ENCODE data around the gene PAM16. TPM values are rescaled to one million over a fixed set of nuclear protein-coding genes. Genes with fewer than 3 reads are reported as not detected.

Gene PAM16
- total and polyA plus RNA-seq, 9 of the 15 experiments (the other 6 are each of a cell fraction or from before 2014, with no cell fraction given) = 38.7 to 273 (median 79.3) TPM

DNA sequence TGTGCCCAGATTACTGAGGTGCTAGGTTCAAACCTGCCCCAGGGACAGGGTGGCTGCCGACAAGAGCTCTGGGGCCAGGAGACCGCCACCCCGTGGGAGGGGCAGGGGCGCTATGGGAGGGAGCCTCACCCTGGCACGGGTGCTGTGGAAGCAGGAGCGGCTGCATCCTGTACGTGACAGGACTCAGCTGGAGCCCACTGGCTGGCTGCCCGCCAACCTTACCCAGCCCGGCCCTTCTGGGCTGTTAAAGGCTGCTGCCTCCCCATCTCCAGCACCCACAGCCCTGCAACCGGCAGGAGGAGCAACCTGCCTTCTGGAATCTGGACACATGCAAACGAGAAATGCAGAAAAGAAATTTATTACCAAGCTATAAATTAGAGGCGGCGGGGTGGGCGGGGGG, 11.2 kb downstream of the PAM16 start (continued):
- TF ChIP-seq, protein P1, sequence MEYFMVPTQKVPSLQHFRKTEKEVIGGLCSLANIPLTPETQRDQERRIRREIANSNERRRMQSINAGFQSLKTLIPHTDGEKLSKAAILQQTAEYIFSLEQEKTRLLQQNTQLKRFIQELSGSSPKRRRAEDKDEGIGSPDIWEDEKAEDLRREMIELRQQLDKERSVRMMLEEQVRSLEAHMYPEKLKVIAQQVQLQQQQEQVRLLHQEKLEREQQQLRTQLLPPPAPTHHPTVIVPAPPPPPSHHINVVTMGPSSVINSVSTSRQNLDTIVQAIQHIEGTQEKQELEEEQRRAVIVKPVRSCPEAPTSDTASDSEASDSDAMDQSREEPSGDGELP (CRISPR knock-in tag; IDR thresholded peaks at IDR 0.05; ENCODE audit: borderline replicate concordance) = no peak
- TF ChIP-seq, protein P2, sequence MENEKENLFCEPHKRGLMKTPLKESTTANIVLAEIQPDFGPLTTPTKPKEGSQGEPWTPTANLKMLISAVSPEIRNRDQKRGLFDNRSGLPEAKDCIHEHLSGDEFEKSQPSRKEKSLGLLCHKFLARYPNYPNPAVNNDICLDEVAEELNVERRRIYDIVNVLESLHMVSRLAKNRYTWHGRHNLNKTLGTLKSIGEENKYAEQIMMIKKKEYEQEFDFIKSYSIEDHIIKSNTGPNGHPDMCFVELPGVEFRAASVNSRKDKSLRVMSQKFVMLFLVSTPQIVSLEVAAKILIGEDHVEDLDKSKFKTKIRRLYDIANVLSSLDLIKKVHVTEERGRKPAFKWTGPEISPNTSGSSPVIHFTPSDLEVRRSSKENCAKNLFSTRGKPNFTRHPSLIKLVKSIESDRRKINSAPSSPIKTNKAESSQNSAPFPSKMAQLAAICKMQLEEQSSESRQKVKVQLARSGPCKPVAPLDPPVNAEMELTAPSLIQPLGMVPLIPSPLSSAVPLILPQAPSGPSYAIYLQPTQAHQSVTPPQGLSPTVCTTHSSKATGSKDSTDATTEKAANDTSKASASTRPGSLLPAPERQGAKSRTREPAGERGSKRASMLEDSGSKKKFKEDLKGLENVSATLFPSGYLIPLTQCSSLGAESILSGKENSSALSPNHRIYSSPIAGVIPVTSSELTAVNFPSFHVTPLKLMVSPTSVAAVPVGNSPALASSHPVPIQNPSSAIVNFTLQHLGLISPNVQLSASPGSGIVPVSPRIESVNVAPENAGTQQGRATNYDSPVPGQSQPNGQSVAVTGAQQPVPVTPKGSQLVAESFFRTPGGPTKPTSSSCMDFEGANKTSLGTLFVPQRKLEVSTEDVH (IDR thresholded peaks at IDR 0.05; ENCODE audit: low read depth, partially characterized antibody) = no peak
- TF ChIP-seq SAP30 (IDR thresholded peaks at IDR 0.05; ENCODE audit: borderline replicate concordance, insufficient read depth, low read depth, low read length, poor library complexity, severe bottlenecking) (no peak), DPF2 (IDR thresholded peaks at IDR 0.05) (no peak), ZBTB1 (CRISPR knock-in tag; IDR thresholded peaks at IDR 0.05; ENCODE audit: borderline replicate concordance, low read depth) (no peak), U2AF2 (optimal IDR thresholded peaks at IDR 0.05; ENCODE audit: low read depth, low read length) (no peak), JUND (IDR thresholded peaks at IDR 0.05; ENCODE audit: borderline replicate concordance, low read depth, low read length) (no peak), JUND (tag; IDR thresholded peaks at IDR 0.05; ENCODE audit: borderline replicate concordance, low read depth, low read length) (no peak), EZH2 (IDR thresholded peaks at IDR 0.05; ENCODE audit: borderline replicate concordance, low read depth, low read length) (no peak), FOXJ2 (tag; IDR thresholded peaks at IDR 0.05) (no peak), HNRNPK (IDR thresholded peaks at IDR 0.05; ENCODE audit: low read depth, low read length, poor library complexity, severe bottlenecking) (no peak), NRF1 (conservative IDR thresholded peaks at IDR 0.05 in 1 of 2, IDR thresholded peaks at IDR 0.05 in 1 of 2) (no peak), FOXM1 (IDR thresholded peaks at IDR 0.05; ENCODE audit: low read depth) (no peak), FOXM1 (CRISPR knock-in tag; IDR thresholded peaks at IDR 0.05; ENCODE audit: low read depth) (no peak), RBFOX2 (IDR thresholded peaks at IDR 0.05; ENCODE audit: low read depth, low read length) (0 out of 2 replicates have a peak, but pooled peaks have one; percentile 25), KLF13 (tag; IDR thresholded peaks at IDR 0.05; ENCODE audit: borderline replicate concordance, low read depth) (no peak), ZBTB17 (CRISPR knock-in tag; IDR thresholded peaks at IDR 0.05) (no peak), TAF7 (tag; IDR thresholded peaks at IDR 0.05) (no peak), HDGF (IDR thresholded peaks at IDR 0.05) (no peak), CREBBP (IDR thresholded peaks at IDR 0.05; ENCODE audit: low read depth, low read length) (no peak)
- TF ChIP-seq, protein P3, sequence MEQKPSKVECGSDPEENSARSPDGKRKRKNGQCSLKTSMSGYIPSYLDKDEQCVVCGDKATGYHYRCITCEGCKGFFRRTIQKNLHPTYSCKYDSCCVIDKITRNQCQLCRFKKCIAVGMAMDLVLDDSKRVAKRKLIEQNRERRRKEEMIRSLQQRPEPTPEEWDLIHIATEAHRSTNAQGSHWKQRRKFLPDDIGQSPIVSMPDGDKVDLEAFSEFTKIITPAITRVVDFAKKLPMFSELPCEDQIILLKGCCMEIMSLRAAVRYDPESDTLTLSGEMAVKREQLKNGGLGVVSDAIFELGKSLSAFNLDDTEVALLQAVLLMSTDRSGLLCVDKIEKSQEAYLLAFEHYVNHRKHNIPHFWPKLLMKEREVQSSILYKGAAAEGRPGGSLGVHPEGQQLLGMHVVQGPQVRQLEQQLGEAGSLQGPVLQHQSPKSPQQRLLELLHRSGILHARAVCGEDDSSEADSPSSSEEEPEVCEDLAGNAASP (IDR thresholded peaks at IDR 0.05) = no peak
- TF ChIP-seq, protein P4, sequence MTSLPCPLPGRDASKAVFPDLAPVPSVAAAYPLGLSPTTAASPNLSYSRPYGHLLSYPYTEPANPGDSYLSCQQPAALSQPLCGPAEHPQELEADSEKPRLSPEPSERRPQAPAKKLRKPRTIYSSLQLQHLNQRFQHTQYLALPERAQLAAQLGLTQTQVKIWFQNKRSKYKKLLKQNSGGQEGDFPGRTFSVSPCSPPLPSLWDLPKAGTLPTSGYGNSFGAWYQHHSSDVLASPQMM (CRISPR knock-in tag; IDR thresholded peaks at IDR 0.05) = no peak
- TF ChIP-seq, protein P5, sequence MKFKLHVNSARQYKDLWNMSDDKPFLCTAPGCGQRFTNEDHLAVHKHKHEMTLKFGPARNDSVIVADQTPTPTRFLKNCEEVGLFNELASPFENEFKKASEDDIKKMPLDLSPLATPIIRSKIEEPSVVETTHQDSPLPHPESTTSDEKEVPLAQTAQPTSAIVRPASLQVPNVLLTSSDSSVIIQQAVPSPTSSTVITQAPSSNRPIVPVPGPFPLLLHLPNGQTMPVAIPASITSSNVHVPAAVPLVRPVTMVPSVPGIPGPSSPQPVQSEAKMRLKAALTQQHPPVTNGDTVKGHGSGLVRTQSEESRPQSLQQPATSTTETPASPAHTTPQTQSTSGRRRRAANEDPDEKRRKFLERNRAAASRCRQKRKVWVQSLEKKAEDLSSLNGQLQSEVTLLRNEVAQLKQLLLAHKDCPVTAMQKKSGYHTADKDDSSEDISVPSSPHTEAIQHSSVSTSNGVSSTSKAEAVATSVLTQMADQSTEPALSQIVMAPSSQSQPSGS (CRISPR knock-in tag; IDR thresholded peaks at IDR 0.05) = no peak

Data from K562 (cell line).